Activated CD4-positive, alpha-beta T cell treated with anti-CD3 and anti-CD28 coated beads, Interleukin-2, amount 50 U/mL, for 16 hours (primary cell): ENCODE results near the gene OTUB2.

ENCODE experiments used
- DNase-seq: peaks from one replicate; pipeline ENCODE4 v3.0.0-alpha.2; 2020

OTUB2 gene

DNA sequence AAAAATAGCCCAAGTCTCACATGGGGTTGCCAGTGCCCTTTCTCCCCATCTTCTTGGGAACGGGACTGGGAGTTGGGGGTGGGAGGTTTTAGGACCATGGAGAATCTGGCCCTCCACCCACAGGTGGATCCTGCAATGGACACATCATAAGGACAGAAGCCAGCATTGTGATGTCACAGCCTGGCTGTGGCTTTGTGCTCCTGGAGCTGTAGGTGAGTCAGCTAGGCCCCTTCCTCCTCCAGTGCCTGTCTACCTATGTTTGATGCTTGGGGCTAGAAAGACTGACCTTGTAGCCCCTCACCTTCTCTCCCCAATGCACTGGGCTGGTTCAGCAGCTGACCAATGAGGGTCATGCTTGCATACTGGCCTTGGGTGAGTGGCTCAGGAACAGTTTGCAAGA lies 29.1 kb upstream of the OTUB2 start, which contains the start of gene CCDC197:
TSS of gene CCDC197 (plus strand) at position 220 of the 400 bp plus-strand sequence. CDS start 831 bp downstream, outside the sequence.
- DNase-seq = no peak

DNA sequence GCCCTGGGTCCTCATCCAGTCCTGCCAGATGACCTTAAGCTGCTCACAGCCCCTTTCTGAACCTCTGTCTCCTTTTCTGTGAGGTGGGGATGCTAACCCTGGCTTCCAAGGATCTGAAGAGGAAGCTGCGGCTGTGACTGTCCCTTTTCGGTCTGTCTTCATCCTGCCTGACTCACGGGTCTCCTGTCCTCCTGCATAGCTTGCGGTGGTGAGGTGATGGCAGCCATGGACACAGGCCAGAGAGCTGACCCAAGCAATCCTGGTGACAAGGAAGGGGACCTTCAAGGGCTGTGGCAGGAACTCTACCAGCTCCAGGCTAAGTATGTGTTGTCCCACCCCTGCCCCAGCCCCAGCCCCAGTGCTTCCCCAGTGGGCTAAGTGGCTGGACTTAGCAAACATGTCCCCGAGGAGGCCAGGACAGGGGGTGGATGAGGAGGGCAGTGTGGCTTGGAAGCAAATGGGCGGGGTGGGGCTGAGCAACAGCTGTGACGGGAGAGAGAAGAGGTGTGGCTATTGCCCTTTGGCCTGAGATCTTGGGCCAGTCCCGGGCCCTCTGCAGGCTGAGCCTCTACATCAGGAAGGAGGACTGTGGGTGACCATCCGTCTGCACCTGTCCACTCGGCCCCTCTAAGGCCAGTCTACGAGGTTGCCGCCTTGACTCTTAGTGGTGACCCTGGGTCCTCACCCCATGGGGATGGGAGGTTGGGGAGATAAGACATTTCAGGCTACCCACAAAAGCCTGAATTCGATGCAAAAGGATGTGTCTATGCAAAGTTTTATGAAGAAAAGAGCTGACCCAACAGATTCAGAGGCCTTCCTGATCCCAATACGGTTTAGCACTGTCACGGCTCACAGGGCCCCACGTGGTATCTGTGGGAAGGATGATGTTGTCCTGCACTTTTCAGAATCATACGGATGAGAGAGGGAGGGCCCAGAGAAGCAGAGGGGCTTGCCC lies 27.9 kb upstream of the OTUB2 start:
- no peak for DNase-seq

DNA sequence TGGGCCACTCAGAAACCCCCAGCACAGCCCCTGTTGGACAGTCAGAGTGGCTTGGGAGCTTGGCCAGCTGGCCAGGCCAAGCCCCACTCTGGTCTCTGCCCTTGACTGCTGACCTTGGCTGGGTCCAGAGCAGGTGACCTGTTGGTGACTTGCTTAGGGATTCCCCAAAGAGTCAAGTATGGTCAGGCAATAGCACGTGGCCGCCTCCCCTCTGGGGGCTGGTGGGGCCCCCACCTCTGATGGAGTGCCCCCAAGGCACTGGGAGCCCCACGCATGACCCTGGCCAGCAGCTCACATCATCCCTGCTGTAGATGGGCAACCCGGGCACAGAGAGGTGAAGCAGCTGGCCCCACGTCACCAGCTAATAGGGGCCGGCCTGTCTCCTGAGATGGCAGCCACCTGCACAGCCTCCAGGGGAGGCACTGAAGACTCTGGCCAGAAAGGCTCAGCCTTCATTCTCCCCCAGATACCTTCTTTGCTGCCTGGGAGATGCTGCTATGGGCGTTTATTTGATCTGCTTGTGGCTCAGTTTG lies 27.2 kb upstream of the OTUB2 start:
- no peak for DNase-seq

DNA sequence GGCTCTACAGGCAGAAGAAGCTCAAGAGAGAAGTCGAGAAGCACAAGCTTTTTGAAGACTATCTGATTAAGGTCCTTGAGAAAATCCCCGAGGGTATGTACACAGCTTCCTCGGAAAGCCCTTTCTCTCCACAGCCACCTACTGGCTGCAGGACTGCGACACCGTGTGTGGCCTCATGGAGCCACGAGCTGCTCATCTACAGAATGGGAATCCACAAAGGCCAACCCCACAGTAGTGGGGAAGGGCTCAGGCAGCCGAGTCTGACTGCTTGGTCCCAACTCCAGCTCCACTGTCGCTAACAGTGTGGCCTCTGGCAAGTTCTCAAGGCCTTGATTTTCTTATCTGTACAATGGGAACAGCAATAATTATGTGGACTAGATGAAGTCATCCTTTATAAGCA lies 26.6 kb upstream of the OTUB2 start:
- DNase-seq = no peak

DNA sequence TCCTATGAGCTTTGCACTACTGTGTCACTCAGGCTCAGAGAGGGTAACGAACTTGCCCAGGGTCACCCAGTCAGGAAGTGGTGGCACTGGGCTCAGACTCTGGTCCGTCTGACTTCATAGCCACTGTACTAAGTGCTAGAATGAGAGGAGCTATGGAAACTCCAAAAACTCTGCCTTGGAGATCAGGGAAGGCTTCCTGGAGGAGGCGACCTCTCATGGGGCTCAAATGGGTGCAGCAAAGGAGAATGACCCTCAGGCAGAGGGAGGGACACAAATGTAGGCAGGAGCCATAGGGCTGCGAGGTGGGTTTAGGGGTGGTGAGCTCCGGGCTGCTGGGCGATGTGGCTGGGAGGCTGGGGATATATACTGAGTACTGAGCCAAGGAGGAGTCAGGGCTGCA lies 25.9 kb upstream of the OTUB2 start:
- DNase-seq = no peak

DNA sequence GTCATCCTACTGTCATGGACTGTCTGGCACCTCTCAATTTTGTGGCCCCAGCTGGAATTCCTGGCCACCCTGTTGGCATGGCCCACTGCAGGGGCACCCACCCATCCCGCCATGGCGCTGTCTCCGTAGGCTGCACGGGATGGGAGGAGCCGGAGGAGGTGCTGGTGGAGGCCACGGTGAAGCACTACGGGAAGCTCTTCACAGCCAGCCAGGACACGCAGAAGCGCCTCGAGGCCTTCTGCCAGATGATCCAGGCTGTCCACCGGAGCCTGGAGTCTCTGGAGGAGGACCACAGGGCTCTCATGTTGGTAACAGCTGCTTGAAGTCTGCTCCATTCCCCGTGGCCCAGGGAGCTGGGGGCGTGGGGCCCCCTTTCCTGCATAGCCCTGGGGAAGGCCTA lies 25.1 kb upstream of the OTUB2 start:
- DNase-seq = no peak

DNA sequence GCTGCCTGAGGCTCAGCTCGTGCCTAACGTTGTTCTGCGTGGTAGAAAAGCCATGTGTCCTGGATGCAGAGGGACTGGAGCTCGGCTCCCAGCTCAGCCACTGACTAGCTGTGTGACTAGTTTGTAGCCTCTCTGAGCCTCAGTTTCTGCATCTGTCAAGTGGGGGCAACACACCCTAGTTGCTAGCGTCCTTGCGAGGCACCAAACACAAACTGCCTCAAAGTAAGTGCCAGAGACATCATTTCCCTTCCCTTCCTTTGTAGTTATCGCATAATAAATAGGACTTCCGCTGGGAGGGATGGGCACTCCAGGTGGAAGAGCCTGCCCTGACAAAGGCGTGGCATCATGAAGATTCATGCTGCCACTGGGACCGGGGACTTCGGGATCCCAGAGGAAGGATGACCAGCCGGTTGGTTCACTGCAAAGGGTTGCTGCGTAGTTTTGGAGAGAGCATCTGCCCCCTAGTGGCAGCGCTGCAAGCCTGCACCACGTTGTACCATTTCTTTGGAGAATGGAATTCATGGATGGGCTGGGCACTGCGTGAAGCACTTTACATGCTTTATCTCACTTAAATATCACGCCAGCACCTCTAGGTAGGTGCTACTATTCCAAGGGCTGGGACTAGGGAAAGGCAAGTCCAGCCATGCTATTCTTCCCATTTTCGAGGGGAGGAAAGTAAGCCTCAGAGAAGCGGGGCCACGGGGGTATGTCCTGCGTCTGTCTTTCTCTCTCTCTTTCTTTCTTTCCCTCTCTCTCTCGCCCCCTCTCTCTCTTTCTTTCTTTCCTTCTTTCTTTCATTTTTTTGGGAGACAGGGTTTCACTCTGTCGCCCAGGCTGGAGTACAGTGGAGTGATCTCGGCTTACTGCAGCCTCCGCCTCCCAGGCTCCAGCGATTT lies 24.4 kb upstream of the OTUB2 start:
- peak; percentile 72 for DNase-seq

DNA sequence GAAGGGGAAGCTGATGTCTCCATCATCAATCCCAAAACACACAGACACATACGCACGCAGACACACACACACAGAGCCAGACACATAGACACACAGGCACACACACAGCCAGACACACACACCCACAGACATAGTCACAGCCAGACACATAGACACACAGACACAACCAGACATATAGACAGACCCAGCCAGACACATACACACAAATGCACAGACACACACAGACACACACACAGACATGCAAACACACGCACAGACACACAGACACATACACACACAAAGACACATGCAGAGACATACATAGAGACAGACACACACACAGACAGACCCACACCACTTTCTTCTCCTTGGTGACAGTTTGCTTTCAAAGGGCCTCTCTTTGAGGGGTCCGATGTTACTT lies 22.7 kb upstream of the OTUB2 start:
- no peak for DNase-seq

DNA sequence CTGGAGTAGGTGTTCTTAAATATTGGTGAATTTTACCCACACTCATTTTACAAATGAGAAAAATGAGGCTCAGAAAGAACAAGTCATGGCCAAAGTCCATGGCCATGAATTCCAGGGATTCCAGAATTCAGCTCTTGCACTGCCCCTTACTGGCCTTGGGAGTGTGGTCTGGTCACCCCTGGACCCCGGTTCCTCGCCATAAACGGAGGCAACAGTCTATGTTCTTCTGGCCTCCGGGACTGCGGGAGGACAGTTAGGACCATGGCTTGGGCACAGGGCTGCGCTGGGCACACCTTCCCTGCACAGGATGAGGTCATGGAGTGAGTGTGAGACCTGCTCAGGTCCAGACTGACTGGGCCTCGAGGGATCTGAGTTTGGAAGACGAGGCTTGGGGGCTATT lies 22.1 kb upstream of the OTUB2 start:
- DNase-seq = no peak

DNA sequence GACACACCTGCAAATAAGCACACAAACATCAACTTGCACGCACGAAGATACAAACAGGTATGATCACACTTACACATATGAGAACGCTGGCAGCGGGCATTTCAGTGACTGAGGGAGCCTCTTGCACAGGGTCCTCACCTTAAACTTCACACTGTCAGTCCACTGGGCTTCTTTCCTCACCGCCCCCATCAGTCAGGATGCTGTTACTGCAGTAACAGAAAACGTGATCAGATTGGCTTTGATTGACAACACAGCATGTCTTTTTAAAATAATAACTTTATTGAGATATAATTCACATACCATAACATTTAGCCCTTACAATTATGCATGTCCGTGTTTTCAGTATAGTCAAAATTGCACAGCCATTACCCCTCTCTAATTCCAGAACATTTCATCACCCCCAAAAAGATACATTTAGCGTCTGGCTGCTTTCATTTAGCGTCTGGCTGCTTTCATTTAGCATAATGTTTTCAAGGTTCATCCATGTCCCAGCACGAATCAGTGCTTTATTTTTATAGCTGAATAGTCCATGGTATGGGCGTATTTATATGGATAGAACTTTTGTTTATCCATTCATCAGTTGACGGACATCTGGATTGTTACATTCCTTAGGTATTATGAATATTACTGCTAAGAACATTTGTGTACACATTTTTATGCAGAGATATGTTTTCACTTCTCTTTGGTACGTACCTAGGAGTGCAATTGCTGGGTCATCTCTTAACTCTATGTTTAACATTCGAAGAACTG lies 20.6 kb upstream of the OTUB2 start:
- peak; percentile 50 for DNase-seq

DNA sequence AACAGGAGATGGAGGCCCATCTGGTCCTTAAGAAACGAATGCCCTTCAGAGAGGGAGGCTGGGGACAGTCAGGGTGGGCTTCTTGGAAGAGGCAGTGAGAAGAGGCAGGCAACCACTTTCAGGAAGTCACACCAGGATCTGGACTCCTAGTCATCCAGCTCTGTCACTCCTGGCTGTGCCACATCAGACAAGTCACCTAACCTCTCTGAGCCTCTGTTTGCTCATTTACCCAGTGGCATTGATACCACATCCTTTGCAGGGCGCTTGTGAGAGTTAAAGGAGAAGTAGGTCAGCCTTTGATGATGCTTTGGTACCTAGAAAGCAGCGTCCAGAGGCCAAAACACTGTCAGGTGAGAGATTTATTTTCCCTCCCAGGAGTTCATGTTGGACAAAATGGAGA lies 17.9 kb upstream of the OTUB2 start:
- peak; percentile 59 for DNase-seq

DNA sequence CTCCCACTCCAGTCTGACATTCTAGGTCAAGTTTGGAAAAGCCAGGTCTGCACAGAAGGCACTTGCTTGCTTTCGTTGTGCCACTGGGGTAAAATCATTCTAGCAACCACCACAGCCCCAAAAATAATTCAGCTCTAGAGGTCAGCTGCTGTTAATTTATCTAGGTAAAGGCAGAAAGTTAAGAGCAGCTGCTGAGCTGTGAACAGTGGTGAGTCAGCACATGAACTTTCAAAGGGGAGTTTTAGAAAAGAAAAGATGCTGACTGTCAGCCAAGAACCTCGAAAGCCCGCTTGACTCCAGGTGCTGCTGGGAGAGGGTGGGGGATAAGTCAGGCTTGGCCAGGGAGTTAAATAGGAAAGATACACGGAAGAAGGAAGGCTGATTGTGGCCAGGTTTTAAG lies 16.4 kb upstream of the OTUB2 start:
- DNase-seq = no peak

DNA sequence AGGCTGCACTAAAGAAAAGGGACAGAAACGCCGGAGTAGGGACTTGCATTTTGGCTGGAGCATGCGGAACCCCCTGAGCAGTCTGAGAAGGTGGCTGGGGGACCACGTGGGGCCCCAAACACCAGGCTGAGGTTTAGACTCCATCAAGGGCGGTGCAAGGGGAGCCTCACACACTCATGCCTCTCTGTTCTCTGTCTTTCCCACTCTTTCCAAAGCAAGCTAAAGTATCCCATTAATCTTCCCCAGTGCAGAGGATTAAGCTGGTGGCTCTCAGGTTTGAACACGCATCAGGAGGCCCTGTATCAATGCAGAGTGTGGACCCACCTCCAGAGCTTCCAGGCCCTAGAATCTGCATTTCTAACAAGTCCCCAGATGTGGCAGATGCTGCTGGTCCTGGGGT lies 15.5 kb upstream of the OTUB2 start:
- DNase-seq = no peak

DNA sequence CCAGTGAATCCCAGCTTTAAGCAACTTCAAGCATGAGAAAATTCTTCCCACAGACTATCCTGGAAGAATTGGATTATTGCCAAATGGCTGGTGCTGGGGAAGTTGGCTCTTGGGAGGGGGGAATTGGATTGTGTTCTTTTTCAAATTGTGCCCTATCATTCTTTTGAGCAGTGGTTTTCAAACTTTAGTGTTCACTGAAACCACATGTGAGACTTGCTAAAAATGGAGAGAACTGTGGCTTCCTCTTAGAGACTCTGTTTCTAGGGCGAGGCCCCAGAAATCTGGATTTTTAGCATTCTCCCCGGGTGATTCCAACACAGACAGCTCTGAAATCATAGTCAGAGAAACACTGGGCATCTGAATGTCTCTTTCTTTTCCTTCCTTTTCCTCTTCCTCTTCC lies 14.3 kb upstream of the OTUB2 start:
- no peak for DNase-seq

DNA sequence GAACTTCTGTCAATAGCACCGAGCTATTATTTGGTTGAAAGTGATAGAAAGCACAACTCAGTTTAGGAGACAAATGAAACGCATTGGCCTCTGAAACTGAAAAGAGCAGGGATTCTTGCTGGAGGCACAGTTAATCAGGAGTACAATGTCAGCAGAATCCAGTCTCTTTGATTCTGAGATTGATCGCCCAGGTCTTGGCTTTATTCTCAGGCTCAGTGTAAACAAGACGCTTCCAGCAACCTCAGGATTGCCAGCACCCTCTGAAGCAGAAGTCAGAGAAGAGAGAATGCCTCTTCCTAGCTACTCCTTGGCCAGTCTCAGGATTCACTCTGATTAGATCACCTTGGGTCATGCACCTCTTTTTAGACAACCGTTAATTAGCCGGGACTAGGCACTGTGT lies 11.8 kb upstream of the OTUB2 start:
- no peak for DNase-seq

DNA sequence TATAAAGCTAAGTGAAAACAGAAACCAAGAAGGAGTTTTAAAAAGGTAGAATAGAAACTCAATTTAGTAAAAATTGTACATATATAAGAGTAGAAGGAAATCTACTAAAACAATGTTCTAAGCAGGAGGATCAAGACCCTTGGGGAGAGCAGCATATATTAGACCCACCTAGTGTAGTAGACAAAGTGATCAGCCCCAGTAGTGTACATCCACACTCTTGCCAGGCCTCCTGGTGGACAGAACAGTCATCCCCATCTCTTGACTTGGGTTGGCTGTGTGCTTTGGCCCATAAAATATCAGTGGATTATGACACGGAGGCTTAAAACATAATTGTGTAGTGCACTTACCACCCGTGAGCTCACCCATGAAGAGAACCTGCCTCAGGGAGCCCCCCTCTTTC lies 10.9 kb upstream of the OTUB2 start:
- no peak for DNase-seq

DNA sequence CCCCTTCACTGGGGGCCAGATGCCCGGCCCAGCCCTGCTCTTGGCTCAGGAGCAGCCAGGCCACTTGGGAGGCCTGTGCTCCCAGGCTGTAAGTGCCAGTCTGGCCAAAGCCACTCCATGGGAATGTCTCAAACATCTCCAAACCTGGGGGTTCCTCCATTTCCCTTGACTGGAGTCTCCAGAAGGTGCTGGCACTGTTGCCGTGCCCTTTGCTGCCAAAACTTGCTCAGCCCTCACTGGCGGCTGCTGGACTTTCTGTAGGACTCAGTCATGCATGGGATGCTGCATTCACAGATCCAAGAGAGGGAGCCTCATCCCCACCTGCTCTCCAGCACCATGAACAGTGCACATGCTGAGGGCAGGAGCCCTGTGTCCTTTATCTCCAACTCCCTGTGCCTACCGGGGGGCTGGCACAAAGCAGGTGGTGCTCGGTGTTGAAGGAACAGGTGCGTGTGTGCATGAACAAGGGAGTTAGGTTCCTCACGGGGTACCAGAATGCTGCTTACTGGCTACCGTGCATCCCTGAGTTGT lies 9.6 kb upstream of the OTUB2 start:
- no peak for DNase-seq

DNA sequence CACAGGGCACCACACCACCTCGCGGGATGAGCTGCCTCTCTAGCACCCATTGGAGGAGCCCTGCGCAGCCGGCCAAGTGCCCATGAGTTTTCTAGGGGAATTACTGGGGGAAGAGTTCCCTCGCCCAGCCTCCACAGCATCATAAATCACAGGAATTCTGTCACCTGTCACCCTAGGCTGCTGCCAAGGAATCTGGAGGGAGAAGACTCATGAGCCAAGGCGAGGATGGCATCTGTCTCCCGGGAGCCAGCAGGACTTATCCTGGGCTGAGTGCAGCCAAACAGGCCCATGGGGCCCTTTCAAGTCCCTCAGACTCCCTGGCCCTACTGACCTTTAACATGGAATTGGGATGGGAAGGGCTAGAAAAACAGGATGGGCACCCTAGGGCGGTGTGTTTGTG lies 7.8 kb upstream of the OTUB2 start:
- DNase-seq = no peak

DNA sequence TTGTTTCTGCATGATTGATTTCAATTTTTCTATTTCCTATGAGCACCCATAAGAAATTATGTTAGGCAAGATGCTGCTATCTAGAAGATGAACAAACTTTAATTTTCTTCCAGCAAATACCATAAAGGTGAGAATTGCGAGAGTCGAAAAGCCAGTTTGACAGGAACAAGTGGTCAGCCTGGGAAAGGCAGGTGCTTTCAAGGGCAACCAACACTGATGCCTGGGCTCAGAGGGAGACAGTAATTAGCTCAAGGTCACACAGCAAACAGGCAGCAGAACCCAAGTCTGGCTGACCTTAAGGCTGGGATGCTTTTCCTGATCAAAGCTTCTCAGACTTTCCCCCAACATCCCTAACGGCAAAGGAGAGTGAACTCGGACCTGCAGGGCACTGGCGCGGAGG lies 6.8 kb upstream of the OTUB2 start:
- DNase-seq = no peak

DNA sequence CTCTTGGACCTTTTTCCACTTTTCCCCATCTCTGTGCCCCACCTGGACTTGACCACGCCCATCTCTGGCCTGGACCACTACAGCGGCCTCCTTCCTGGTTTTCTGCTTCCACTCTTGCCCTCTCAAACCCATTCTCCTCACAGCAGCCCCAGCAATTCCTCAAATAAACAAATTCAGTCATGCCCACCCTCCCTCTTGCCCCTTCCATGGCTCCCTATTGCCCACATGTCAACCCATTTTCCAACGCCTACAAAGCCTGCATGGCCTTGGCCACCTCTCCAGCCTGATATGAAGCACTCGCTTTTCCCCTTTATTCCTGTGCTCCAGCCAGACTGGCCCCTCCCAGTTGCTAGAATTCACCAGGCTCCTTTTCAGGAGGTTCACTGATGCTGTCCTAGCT lies 5.9 kb upstream of the OTUB2 start:
- DNase-seq = no peak

DNA sequence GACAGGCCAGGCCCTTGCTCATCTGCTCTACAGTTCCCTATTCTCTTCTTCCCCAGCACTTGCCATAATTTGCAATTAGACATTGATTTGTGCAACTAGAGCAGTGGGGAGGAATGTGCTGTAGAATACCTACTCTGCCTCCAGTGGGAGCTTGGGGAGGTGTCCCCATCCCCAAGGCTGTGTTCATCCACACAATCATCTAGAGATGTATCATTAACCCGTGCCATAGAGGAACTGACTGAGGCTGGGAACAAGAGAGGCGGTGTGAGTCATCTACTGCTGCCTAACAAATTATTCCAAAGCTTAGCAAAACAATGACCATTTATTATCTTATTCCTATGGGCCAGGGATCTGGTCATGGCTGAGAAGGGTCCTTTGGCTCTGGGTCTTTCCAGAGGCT lies 5.1 kb upstream of the OTUB2 start:
- no peak for DNase-seq

DNA sequence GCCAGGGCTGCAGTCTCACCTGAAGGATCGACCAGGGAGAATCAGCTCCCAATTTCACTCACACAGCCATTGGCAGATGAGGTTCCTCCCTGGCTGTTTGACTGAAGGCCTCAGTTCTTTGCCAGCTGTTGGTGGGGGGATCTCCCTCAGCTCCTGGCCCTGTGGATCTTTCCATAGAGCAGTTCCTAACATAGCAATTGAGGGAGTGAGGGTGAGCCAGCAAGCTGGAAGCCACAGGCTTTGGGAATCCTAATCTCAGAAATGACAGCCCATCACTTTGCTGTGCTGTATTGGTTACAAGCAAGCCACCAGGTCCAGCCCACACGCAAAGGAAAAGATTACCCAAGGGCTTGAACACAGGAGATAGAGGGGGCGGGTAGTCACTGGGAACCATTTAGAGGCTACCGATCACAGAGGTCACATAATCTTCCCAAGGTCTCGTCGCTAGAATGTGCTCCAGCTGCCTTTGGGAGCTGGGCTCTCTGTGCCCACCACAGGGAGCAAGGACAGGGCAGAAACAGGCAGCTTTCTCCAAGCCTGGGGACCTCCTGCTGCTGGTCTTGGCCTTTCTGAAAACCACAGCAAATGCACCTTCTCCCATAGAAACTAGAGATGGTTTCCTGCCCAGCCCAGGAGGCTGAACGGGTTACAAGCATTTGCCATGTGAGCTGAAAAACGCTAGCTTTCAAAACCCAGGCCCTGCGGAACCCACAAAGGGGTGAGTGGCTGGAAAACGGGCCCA lies 4.6 kb upstream of the OTUB2 start:
- peak; percentile 66 for DNase-seq
